Chondrocyte (in vitro differentiated cells): ENCODE measurements around the gene RSPH1. TPM values are rescaled to one million over a fixed set of nuclear protein-coding genes. Genes with fewer than 3 reads are reported as not detected.

Experiments
- DNase-seq: peaks from one replicate; pipeline ENCODE4 v3.0.0; 2021; ENCODE audit warnings: mixed read lengths, low spot score
- H3K27ac Mint-ChIP-seq: one replicate; pipeline ENCODE4 v1.8.0; 2021; ENCODE audit warnings: mild to moderate bottlenecking, moderate library complexity, mixed read lengths; ENCODE audit not compliant: unreplicated experiment
- H3K27me3 Mint-ChIP-seq: 2 replicates; pipeline ENCODE4 v1.8.0; 2021; ENCODE audit warnings: low read depth, mixed read lengths
- H3K36me3 Mint-ChIP-seq: 2 replicates; pipeline ENCODE4 v1.8.0; 2021; ENCODE audit warnings: low read depth, mixed read lengths
- H3K4me1 Mint-ChIP-seq: 2 replicates; pipeline ENCODE4 v1.8.0; 2021; ENCODE audit warnings: low read depth, mild to moderate bottlenecking, mixed read lengths
- H3K4me3 Mint-ChIP-seq: one replicate; pipeline ENCODE4 v1.8.0; 2021; ENCODE audit warnings: mild to moderate bottlenecking, moderate library complexity, mixed read lengths; ENCODE audit not compliant: unreplicated experiment
- H3K9me3 Mint-ChIP-seq: 2 replicates; pipeline ENCODE4 v1.8.0; 2021; ENCODE audit warnings: low read depth, mixed read lengths
- total RNA-seq: library from RNA; stranded (reverse); gene quantifications from 3 replicates; pipeline ENCODE4 v1.2.1, GENCODE V29; 2021
- TF ChIP-seq, protein P1 (sequence below): fragments of 200-600 bp; sonication (generic); IDR thresholded peaks from 2 replicates; pipeline ENCODE4 v1.5.0; 2021; ENCODE audit warnings: antibody characterized with exemption, mild to moderate bottlenecking, moderate library complexity

The RSPH1 gene
- total RNA-seq, 1 donor from 2014 or later = 0.15 TPM

DNA sequence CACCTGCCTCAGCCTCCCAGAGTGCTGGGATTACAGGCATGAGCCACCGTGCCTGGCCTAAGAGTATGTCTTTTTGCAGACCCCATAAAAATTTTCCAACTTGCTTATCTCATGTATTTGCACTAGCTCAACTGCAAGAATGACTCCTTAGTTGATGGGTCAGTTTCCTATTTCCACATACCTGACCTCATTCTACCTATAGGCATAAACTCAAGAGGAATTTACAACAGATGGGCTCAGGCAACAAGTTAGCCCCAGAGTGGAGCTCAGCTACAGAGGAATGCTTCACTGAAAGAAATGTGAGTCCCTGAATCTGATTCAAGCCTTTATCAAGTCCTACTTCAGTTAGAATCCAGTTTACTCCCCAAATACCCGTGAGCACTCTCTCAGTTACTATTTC lies 12.3 kb upstream of the RSPH1 start:
- no peaks in the 10 kb centered on the region for H3K36me3 Mint-ChIP-seq
- no peak overlapping the region for H3K4me3 Mint-ChIP-seq
- H3K4me1 Mint-ChIP-seq = no peaks in the 10 kb centered on the region
- no peak overlapping the region for H3K27ac Mint-ChIP-seq
- peaks cover 6% of the 10 kb centered on the region for H3K27me3 Mint-ChIP-seq
- H3K9me3 Mint-ChIP-seq = no peaks in the 10 kb centered on the region
- TF ChIP-seq, protein P1, sequence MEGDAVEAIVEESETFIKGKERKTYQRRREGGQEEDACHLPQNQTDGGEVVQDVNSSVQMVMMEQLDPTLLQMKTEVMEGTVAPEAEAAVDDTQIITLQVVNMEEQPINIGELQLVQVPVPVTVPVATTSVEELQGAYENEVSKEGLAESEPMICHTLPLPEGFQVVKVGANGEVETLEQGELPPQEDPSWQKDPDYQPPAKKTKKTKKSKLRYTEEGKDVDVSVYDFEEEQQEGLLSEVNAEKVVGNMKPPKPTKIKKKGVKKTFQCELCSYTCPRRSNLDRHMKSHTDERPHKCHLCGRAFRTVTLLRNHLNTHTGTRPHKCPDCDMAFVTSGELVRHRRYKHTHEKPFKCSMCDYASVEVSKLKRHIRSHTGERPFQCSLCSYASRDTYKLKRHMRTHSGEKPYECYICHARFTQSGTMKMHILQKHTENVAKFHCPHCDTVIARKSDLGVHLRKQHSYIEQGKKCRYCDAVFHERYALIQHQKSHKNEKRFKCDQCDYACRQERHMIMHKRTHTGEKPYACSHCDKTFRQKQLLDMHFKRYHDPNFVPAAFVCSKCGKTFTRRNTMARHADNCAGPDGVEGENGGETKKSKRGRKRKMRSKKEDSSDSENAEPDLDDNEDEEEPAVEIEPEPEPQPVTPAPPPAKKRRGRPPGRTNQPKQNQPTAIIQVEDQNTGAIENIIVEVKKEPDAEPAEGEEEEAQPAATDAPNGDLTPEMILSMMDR = no peak
- DNase-seq = no peak

- Mint-ChIP-seq H3K27ac (no peak overlapping the region), H3K4me1 (no peaks in the 10 kb centered on the region), H3K27me3 (peaks cover 6% of the 10 kb centered on the region), H3K4me3 (no peak overlapping the region), H3K36me3 (no peaks in the 10 kb centered on the region), H3K9me3 (no peaks in the 10 kb centered on the region)
- DNase-seq = no peak
- TF ChIP-seq, protein P1 = no peak
Measured at GRCh38 chr21:42507418-42507817, 11.4 kb upstream of the RSPH1 start.

- no peak overlapping the region for H3K4me3 Mint-ChIP-seq
- peaks cover 5% of the 10 kb centered on the region for H3K27me3 Mint-ChIP-seq
- H3K36me3 Mint-ChIP-seq = no peaks in the 10 kb centered on the region
- TF ChIP-seq, protein P1 = no peak
- no peak overlapping the region for H3K27ac Mint-ChIP-seq
- DNase-seq = no peak
- H3K4me1 Mint-ChIP-seq = no peaks in the 10 kb centered on the region
- no peaks in the 10 kb centered on the region for H3K9me3 Mint-ChIP-seq
Measured at GRCh38 chr21:42505090-42505726, 9.2 kb upstream of the RSPH1 start.

- H3K4me3 Mint-ChIP-seq = no peak overlapping the region
- H3K4me1 Mint-ChIP-seq = no peaks in the 10 kb centered on the region
- H3K27me3 Mint-ChIP-seq = peaks cover 4% of the 10 kb centered on the region
- TF ChIP-seq, protein P1 = no peak
- peak; percentile 35 for DNase-seq
- no peaks in the 10 kb centered on the region for H3K9me3 Mint-ChIP-seq
- no peaks in the 10 kb centered on the region for H3K36me3 Mint-ChIP-seq
- no peak overlapping the region for H3K27ac Mint-ChIP-seq
Measured at GRCh38 chr21:42503711-42504110, 7.7 kb upstream of the RSPH1 start.

GRCh38 chr21:42500736-42501135 lies 4.7 kb upstream of the RSPH1 start:
- H3K4me1 Mint-ChIP-seq = peaks cover 9% of the 10 kb centered on the region
- no peaks in the 10 kb centered on the region for H3K9me3 Mint-ChIP-seq
- H3K27me3 Mint-ChIP-seq = peaks cover 4% of the 10 kb centered on the region
- H3K27ac Mint-ChIP-seq = no peak overlapping the region
- H3K36me3 Mint-ChIP-seq = no peaks in the 10 kb centered on the region
- no peak overlapping the region for H3K4me3 Mint-ChIP-seq
- TF ChIP-seq, protein P1 = no peak
- no peak for DNase-seq
